Prostate gland (tissue), 2 donors: ENCODE results near the gene DISP2.

ENCODE experiments used
- POLR2A ChIP-seq: fragments of 450-650 bp; IDR thresholded peaks from one replicate; pipeline ENCODE4 v1.6.1; 2016; ENCODE audit warnings: antibody characterized with exemption, mild to moderate bottlenecking
- TF ChIP-seq, protein P1 (sequence below), 4 experiments: fragments of 200-600 bp in 2 of 4; fragments of 450-650 bp in 2 of 4; sonication (generic) in 2 of 4; IDR thresholded peaks; 1 replicate in 3 of 4; 2 replicates in 1 of 4; pipeline ENCODE4 v1.5.1; 2016 to 2019; ENCODE audit warnings: antibody characterized with exemption in 4 of 4, mild to moderate bottlenecking in 2 of 4, moderate library complexity in 2 of 4

DNA sequence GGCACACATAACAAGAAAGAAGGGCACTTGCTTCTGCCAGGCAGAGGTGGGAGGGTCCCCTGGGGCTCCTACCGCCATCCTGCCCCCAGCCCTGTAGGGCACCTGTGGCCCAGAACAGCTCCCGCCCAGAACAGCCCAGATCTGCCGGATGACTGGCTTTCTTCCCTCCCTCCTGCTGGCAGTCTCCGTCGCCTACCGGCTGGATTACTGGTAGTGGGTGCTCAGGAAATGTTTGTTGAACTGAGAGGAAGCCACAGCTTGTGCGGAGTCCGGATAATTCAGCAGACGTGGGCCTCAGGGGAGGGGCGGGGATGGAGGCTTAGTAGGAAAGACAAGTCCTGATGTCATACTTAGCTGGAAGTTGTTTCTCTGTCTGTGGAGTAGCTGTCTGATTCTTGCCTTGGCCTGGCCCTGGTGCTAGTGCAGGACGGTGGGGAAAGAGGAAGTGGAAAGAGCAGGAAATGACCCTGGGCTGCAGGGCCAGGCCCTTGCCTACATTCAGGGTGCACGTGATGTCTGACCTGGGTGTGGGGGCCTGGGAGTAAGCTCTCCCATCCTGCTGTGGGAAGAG, 24.0 kb upstream of the DISP2 start:
- TF ChIP-seq, protein P1, sequence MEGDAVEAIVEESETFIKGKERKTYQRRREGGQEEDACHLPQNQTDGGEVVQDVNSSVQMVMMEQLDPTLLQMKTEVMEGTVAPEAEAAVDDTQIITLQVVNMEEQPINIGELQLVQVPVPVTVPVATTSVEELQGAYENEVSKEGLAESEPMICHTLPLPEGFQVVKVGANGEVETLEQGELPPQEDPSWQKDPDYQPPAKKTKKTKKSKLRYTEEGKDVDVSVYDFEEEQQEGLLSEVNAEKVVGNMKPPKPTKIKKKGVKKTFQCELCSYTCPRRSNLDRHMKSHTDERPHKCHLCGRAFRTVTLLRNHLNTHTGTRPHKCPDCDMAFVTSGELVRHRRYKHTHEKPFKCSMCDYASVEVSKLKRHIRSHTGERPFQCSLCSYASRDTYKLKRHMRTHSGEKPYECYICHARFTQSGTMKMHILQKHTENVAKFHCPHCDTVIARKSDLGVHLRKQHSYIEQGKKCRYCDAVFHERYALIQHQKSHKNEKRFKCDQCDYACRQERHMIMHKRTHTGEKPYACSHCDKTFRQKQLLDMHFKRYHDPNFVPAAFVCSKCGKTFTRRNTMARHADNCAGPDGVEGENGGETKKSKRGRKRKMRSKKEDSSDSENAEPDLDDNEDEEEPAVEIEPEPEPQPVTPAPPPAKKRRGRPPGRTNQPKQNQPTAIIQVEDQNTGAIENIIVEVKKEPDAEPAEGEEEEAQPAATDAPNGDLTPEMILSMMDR (IDR thresholded peaks at IDR 0.05): no peak
- no peak for TF ChIP-seq POLR2A
